ENCODE data around the gene CAPN13. TPM values are rescaled to one million over a fixed set of nuclear protein-coding genes. Genes with fewer than 3 reads are reported as not detected.

The CAPN13 gene
- total and polyA plus RNA-seq, 10 donors = 0.09 to 1.1 (median 0.36) TPM; not detected in 4

DNA sequence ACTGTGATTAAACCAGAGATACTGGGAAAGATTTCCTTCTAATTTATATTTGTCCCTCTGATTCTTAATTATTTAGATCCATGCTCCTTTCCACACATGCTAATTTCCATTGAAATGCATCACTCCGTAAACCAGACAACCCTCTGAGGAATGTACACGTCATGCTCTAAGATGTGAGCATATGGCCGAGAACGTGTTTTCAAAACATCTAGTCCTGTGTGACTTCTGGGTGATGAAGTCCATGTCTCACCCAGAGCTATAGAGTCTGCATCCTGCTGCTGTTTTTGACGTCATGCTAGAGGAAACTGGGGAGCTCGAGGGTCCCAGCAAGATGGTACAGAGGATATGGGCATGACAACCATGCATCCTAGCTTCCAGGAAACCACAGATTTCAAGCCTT is 53.6 kb downstream of the CAPN13 start:
- Histone ChIP-seq H3K27me3 (replicated peaks in 1 of 7) (peaks cover 0 to 57% (median 0%) of the 10 kb centered on the region in 7 donors), H3K4me3 (no peak overlapping the region), H3K4me1 (peaks cover 0 to 9% (median 0%) of the 10 kb centered on the region in 6 donors), H3K36me3 (no peaks in the 10 kb centered on the region), H3K27ac (no peak overlapping the region), H3K9me3 (no peaks in the 10 kb centered on the region)
- intact Hi-C loops (cut with DNase I; ENCODE audit: low total_unique reads) = no loop called here
- no peak for TF ChIP-seq POLR2A (IDR thresholded peaks at IDR 0.05)
- TF ChIP-seq, protein P1, sequence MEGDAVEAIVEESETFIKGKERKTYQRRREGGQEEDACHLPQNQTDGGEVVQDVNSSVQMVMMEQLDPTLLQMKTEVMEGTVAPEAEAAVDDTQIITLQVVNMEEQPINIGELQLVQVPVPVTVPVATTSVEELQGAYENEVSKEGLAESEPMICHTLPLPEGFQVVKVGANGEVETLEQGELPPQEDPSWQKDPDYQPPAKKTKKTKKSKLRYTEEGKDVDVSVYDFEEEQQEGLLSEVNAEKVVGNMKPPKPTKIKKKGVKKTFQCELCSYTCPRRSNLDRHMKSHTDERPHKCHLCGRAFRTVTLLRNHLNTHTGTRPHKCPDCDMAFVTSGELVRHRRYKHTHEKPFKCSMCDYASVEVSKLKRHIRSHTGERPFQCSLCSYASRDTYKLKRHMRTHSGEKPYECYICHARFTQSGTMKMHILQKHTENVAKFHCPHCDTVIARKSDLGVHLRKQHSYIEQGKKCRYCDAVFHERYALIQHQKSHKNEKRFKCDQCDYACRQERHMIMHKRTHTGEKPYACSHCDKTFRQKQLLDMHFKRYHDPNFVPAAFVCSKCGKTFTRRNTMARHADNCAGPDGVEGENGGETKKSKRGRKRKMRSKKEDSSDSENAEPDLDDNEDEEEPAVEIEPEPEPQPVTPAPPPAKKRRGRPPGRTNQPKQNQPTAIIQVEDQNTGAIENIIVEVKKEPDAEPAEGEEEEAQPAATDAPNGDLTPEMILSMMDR (IDR thresholded peaks at IDR 0.05 in 8 of 11, conservative IDR thresholded peaks at IDR 0.05 in 3 of 11) = no peak
- TF ChIP-seq POLR2AphosphoS5 (IDR thresholded peaks at IDR 0.05) = no peak
- DNase-seq = no peak
- 63 to 69% (median 68%) methylated on average over 6 of the region's 6 CpGs for WGBS, 5 donors

DNA sequence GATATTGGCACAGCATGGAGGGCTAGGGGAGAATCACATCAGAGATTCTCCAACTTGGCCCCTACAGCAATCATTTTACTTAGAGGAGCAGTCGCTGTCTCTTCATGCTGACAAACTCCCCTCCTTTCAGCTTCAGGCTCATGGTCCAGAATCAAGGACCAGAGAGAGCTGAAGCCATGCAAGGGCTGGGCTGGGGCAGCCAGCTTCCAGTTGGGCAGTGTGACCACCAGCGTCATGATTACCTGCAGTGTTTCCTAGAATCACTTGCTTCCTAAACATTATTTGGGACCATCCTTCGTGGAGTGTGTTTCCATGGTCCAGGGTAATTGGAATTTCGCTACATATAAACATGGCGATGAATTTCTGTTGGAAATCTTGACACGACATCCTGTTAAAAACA is 54.4 kb downstream of the CAPN13 start:
- peak; percentile 15 for DNase-seq
- H3K27me3 ChIP-seq (replicated peaks in 1 of 7) = peaks cover 0 to 52% (median 0%) of the 10 kb centered on the region in 7 donors
- H3K4me3 ChIP-seq = no peak overlapping the region
- H3K36me3 ChIP-seq = no peaks in the 10 kb centered on the region
- TF ChIP-seq POLR2A (IDR thresholded peaks at IDR 0.05) (no peak), POLR2AphosphoS5 (IDR thresholded peaks at IDR 0.05) (no peak)
- TF ChIP-seq, protein P1 (IDR thresholded peaks at IDR 0.05 in 8 of 11, conservative IDR thresholded peaks at IDR 0.05 in 3 of 11) = no peak
- 77 to 93% (median 84%) methylated on average over 6 of the region's 6 CpGs for WGBS, 5 donors
- intact Hi-C loops (cut with DNase I; ENCODE audit: low total_unique reads) = no loop called here
- peaks cover 0 to 9% (median 0%) of the 10 kb centered on the region in 6 donors for H3K4me1 ChIP-seq
- H3K9me3 ChIP-seq = no peaks in the 10 kb centered on the region
- no peak overlapping the region for H3K27ac ChIP-seq

DNA sequence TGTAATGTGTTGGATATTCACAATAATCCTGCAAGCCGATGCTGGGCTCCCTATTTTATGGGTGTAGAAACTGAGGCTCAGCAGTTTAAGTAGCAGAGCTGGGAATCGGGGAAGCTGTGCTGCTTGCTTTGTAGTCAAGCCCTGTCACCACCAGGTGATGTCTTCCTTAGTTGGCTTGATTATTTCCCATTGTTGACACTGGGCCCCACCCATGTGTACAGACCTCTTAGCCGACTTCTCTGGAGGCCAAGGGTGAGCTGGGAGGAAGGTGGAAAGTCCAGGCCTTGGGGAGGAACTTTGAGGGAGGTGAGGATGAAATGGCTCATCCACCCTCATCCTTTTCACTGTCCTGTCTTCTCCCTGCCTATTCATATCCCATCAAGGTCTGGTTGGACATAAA is 60.0 kb downstream of the CAPN13 start:
- Histone ChIP-seq H3K9me3 (no peaks in the 10 kb centered on the region), H3K36me3 (no peaks in the 10 kb centered on the region), H3K27ac (no peak overlapping the region), H3K4me3 (no peak overlapping the region), H3K27me3 (replicated peaks in 1 of 7) (peaks cover 0 to 15% (median 0%) of the 10 kb centered on the region in 7 donors), H3K4me1 (no peaks in the 10 kb centered on the region)
- 77 to 97% (median 82%) methylated on average over 3 of the region's 3 CpGs for WGBS, 5 donors
- no peak for TF ChIP-seq POLR2A (IDR thresholded peaks at IDR 0.05)
- no peak for TF ChIP-seq POLR2AphosphoS5 (IDR thresholded peaks at IDR 0.05)
- TF ChIP-seq, protein P1 (IDR thresholded peaks at IDR 0.05 in 8 of 11, conservative IDR thresholded peaks at IDR 0.05 in 3 of 11) = no peak
- peak; percentile 10 for DNase-seq
- intact Hi-C loops (cut with DNase I; ENCODE audit: low total_unique reads) = no loop called here

DNA sequence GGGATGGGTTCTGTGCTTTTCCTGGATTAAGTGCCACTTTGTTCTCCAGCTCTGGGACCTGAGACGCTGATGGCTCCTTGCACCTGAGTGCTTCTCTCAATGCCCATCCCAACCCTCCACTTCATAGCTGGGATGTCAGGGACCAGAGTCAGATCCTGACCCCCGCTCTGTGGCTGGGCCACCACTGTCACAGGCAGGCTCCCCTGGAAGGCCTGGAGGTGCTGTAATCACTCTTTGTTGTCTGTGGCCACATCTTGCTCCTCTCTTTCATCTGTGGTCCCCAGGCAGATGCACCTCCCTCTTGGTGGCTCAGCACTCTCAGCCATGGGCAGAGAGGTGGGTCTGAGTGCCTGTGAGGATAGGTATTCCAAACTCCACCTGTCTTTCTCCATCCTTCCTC is 62.4 kb downstream of the CAPN13 start:
- Histone ChIP-seq H3K27me3 (replicated peaks in 1 of 7) (peaks cover 0 to 7% (median 0%) of the 10 kb centered on the region in 7 donors), H3K4me1 (no peaks in the 10 kb centered on the region), H3K9me3 (no peaks in the 10 kb centered on the region), H3K4me3 (no peak overlapping the region), H3K27ac (no peak overlapping the region), H3K36me3 (no peaks in the 10 kb centered on the region)
- WGBS, 5 donors = 83 to 94% (median 92%) methylated on average over 2 of the region's 2 CpGs
- peak; percentile 23 for DNase-seq
- TF ChIP-seq POLR2A (IDR thresholded peaks at IDR 0.05) = no peak
- TF ChIP-seq, protein P1 (IDR thresholded peaks at IDR 0.05 in 8 of 11, conservative IDR thresholded peaks at IDR 0.05 in 3 of 11) = no peak
- TF ChIP-seq POLR2AphosphoS5 (IDR thresholded peaks at IDR 0.05) = no peak
- intact Hi-C loops (cut with DNase I; ENCODE audit: low total_unique reads) = no loop called here

Data from spleen (tissue), 11 donors.